GM18526 (cell line): ENCODE results near the gene CDC42BPG.

Experiments
- POLR2A ChIP-seq: IDR thresholded peaks from 3 replicates; pipeline ENCODE4 v1.6.1; 2011; ENCODE audit not compliant: insufficient read length; ENCODE audit errors: extremely low read depth

CDC42BPG gene

GRCh38 chr11:64863391-64864060 is 19.1 kb upstream of the CDC42BPG start:
- no peak for TF ChIP-seq POLR2A

DNA sequence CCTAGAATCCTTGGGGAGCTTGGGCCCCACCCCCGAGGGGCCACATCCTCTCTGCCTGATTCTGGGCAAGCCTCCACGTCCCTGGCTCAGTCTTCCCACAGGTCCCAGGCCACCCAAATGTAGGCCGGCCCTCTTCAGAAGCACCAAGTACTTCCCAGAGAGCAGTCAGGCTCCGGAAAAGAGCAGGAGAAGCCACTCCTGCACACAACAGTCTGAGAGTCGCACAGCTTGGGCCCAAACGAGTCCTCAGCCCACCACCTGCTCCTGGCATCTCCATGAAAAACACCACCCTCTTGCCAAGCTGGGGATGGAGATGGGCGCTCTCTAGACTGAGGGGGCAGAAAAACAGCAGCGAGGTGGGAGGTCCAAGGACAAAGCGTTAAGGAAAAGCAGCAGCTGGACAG is 18.5 kb upstream of the CDC42BPG start:
- no peak for TF ChIP-seq POLR2A

DNA sequence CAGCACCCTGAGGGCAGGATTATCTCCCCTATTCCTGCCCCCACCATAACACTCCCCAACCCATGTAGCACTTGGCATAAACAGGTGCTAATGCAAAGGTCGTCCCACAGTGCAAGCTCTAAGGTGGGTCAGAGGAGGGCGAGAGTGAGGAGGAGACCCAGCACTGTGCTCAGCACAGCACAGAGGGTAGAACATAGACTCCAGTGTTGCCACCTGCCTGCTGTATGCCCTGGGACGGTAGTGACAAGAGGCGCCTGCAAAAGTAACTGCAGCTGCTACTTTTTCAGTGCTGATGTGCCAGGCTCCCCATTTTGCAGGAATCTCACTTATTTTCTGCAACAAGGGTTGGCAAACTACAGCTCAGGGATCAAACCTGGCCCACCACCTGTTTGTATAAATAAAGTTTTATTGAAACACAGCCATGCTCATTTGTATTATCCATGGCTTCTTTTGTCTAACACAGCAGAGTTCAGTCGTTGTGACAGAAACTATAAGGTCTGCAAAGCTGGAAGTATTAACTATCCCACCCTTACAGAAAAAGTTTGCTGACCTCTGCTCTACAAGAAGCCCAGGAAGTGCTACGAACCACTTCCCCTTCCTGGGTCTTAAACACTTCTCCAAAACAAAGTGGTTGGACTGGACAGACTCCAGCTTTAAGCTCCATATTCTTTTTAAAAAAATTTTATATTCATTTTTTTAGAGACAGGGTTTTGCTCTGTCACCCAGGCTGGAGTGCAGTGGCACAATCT is 16.9 kb upstream of the CDC42BPG start:
- no peak for TF ChIP-seq POLR2A

GRCh38 chr11:64859542-64860414 is 15.3 kb upstream of the CDC42BPG start:
- TF ChIP-seq POLR2A, result no peak

GRCh38 chr11:64858467-64859263 is 14.2 kb upstream of the CDC42BPG start:
- TF ChIP-seq POLR2A, result no peak

DNA sequence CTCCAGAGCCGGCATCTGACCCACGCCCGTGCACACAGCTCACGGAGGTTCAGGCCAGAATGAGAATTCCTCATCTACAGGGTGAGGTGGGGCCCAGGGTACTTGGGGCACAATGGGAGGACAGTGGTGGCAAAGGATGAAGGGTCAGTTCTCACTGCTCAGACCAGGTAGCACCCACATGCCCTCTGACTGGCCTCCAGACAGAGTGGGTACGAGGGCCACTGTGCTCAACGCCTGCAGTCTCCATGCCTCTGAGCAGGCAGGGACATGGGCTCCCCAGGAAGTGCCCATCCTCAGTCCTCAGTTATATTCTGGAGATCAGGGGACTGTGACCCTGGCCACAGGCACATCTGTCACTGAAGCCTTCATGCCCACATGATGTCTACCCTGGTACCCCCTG is 13.0 kb upstream of the CDC42BPG start:
- TF ChIP-seq POLR2A, result no peak

GRCh38 chr11:64856382-64857227 is 12.2 kb upstream of the CDC42BPG start:
- TF ChIP-seq POLR2A, result no peak

GRCh38 chr11:64855596-64856304 is 11.3 kb upstream of the CDC42BPG start:
- no peak for TF ChIP-seq POLR2A

GRCh38 chr11:64854534-64855502 is 10.4 kb upstream of the CDC42BPG start:
- no peak for TF ChIP-seq POLR2A

GRCh38 chr11:64854157-64854533 is 9.7 kb upstream of the CDC42BPG start:
- no peak for TF ChIP-seq POLR2A

GRCh38 chr11:64853709-64854108 is 9.3 kb upstream of the CDC42BPG start:
- TF ChIP-seq POLR2A, result no peak

DNA sequence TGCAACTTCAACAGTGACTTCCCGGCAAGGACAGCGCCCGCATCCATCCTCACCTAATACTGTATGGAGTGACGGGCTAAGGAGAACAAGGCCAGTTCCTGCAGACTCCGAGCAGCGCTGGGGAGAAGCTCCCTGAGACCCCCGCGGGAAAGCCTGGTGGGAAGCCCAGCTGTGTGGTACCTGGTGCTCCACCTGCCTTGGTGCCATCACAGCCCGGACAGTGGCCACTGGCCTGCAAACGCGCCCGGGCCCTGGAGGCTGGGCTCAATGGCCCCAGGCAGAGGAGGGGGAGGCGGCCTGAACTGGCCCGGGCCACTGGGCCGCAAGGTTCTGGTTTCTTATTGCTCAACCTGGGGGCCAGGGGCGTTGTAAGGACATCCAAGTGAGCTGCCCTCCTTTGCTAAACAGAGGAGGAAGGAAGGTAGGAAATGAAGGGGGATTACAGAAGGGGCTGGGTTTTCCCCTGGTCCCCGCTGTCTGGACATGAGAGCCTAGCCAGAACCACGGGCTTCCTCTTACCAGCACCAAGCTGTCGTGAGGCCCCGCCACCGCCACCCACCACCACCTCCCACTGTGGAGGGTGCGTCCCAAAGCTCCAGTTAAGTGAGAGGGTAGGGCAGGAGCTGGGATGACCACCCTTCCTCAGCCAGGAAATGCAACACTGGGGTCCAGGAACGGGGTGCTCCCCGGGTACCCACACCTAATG is 8.5 kb upstream of the CDC42BPG start:
- TF ChIP-seq POLR2A, result no peak
